ENCODE data around the gene SLAIN2.

DNA sequence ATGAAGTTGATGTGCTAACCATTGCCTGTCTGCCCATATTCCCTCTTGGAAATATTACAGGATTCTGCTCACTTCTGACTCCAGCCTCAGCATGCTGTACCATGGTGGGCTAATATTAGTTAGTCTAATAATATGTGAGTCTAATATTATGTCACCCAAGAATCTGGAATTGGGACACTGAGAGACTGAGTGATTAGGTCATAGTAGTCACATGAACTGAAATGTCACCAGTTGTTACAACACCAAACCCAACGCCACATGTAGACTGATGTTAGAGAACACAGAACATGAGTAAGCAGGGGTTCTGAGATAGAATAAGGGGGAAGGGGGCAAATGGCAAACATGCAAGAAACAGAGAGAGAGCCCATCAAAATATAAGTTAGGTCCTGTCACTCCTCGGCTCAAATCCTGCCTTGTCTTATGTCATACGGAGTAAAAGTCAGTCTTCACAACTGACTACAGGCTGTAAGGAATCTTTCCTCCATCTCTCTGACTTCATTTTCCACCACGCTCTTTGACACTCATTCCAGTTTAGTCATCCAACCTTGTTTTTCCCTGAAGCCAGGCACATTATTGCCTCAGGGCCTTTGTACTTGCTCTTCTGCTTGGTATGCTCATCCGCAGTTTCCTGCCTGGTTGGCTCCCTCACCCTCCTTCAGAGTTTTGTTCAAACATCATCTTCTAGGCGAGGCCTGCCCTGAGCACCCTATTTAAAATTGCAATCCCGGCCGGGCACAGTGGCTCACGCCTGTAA lies 9.6 kb upstream of the SLAIN2 start:
- TF ChIP-seq POLR2A (IDR thresholded peaks at IDR 0.05; ENCODE audit: low read depth, low read length): no peak
- TF ChIP-seq, protein P1, sequence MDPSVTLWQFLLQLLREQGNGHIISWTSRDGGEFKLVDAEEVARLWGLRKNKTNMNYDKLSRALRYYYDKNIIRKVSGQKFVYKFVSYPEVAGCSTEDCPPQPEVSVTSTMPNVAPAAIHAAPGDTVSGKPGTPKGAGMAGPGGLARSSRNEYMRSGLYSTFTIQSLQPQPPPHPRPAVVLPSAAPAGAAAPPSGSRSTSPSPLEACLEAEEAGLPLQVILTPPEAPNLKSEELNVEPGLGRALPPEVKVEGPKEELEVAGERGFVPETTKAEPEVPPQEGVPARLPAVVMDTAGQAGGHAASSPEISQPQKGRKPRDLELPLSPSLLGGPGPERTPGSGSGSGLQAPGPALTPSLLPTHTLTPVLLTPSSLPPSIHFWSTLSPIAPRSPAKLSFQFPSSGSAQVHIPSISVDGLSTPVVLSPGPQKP (IDR thresholded peaks at IDR 0.05; ENCODE audit: borderline replicate concordance, low read depth, low read length): no peak
- TF ChIP-seq CEBPB (IDR thresholded peaks at IDR 0.05; ENCODE audit: low read depth, low read length): peak; percentile 54; the same call in 1 of the 2 replicates
- no peak for TF ChIP-seq RAD21 (IDR thresholded peaks at IDR 0.05; ENCODE audit: low read length)
- TF ChIP-seq, protein P2, sequence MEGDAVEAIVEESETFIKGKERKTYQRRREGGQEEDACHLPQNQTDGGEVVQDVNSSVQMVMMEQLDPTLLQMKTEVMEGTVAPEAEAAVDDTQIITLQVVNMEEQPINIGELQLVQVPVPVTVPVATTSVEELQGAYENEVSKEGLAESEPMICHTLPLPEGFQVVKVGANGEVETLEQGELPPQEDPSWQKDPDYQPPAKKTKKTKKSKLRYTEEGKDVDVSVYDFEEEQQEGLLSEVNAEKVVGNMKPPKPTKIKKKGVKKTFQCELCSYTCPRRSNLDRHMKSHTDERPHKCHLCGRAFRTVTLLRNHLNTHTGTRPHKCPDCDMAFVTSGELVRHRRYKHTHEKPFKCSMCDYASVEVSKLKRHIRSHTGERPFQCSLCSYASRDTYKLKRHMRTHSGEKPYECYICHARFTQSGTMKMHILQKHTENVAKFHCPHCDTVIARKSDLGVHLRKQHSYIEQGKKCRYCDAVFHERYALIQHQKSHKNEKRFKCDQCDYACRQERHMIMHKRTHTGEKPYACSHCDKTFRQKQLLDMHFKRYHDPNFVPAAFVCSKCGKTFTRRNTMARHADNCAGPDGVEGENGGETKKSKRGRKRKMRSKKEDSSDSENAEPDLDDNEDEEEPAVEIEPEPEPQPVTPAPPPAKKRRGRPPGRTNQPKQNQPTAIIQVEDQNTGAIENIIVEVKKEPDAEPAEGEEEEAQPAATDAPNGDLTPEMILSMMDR (conservative IDR thresholded peaks at IDR 0.05; ENCODE audit: low read depth, low read length): no peak
- TF ChIP-seq, protein P3, sequence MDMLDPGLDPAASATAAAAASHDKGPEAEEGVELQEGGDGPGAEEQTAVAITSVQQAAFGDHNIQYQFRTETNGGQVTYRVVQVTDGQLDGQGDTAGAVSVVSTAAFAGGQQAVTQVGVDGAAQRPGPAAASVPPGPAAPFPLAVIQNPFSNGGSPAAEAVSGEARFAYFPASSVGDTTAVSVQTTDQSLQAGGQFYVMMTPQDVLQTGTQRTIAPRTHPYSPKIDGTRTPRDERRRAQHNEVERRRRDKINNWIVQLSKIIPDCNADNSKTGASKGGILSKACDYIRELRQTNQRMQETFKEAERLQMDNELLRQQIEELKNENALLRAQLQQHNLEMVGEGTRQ (IDR thresholded peaks at IDR 0.05; ENCODE audit: low read depth, low read length): no peak
- TF ChIP-seq MXI1 (IDR thresholded peaks at IDR 0.05; ENCODE audit: borderline replicate concordance, low read depth, low read length): no peak
- TF ChIP-seq BHLHE40 (IDR thresholded peaks at IDR 0.05; ENCODE audit: low read depth, low read length): no peak
- TF ChIP-seq FOS (IDR thresholded peaks at IDR 0.05; ENCODE audit: low read depth, low read length): no peak
